ENCODE measurements around the gene TENM4. TPM values are rescaled to one million over a fixed set of nuclear protein-coding genes. Genes with fewer than 3 reads are reported as not detected.

TENM4 gene
- total RNA-seq, 4 donors from 2014 or later, result 2.3 to 18.9 (median 4.5) TPM

GRCh38 chr11:78954696-78955095, 486.1 kb downstream of the TENM4 start:
- no peak for TF ChIP-seq CTCF (IDR thresholded peaks at IDR 0.05)
- DNase-seq (ENCODE audit: low spot score) (no peak), ATAC-seq (ENCODE audit: low FRiP score) (no peak)

DNA sequence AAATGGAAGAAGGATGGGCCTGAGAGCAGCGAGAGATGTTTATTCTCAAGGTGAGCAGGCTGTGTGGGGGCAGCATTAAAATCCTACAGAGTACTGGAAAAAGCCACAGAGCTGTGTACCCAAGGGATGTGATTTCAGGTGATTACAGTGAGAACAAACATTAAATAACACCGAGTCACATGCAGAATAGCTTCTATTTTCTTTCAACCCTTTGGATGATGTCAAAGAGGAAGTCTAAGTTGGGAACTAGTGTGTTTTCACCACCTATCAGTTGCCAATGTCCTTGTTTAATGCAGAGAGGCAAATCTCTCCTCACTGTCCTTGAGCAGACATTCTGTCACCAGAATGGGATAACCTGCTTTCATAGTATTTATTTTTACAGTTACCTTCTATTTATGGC, 486.6 kb downstream of the TENM4 start:
- TF ChIP-seq CTCF (IDR thresholded peaks at IDR 0.05), result no peak
- ATAC-seq (ENCODE audit: low FRiP score), result no peak
- DNase-seq (ENCODE audit: low spot score), result no peak

- ATAC-seq (ENCODE audit: low FRiP score), result no peak
- DNase-seq (ENCODE audit: low spot score), result no peak
- TF ChIP-seq CTCF (IDR thresholded peaks at IDR 0.05), result no peak
Measured at GRCh38 chr11:78952890-78953289, 487.9 kb downstream of the TENM4 start.

GRCh38 chr11:78952175-78952574, 488.7 kb downstream of the TENM4 start:
- ATAC-seq (ENCODE audit: low FRiP score) (no peak), DNase-seq (ENCODE audit: low spot score) (no peak)
- no peak for TF ChIP-seq CTCF (IDR thresholded peaks at IDR 0.05)

DNA sequence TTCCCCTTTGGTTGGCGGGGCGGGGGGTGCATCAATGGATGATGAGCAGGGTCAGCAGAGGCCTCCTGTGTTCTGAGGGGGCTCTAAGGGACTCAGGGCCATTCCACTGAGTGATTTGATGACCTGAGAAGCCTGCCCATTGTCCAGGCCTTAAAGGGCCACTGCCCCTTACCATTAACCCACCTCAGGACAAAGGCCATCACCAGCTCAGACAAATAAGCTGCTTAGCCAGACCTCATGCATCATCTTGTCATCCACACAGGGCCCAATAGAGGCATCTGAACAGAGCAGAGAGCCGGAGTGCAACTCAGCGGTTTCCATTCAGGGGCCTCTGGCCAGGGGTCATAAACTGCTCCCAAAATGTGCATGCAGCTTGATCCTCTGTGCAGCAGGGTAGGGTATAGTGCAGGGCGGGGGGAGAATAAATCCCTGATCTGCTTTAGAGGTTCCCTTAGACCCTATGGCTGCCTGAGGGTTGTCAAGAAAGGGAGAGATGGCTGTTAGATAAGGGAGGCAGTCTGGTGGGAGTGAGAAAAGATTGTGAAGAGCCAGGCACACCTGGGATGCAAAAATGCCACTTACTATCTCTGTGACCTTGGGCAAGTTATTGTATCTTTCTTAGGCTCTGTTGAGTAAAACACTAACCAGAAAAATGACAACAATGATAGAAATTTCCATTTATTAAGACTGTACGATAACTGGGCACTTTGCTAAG, 490.7 kb downstream of the TENM4 start:
- no peak for TF ChIP-seq CTCF (IDR thresholded peaks at IDR 0.05)
- ATAC-seq (ENCODE audit: low FRiP score) (no peak), DNase-seq (ENCODE audit: low spot score) (no peak)

GRCh38 chr11:78946945-78947902, 493.6 kb downstream of the TENM4 start:
- no peak for TF ChIP-seq CTCF (IDR thresholded peaks at IDR 0.05)
- no peak for ATAC-seq (ENCODE audit: low FRiP score)
- DNase-seq (ENCODE audit: low spot score), result no peak

Measured in omental fat pad (tissue), 4 donors.